SK-N-SH (cell line): Measurements from ENCODE around the gene MARF1. TPM values are rescaled to one million over a fixed set of nuclear protein-coding genes. Genes with fewer than 3 reads are reported as not detected.

ENCODE experiments used
- CTCF ChIA-PET: fragments of 300-600, 350-600 bp; formaldehyde crosslinking; extraction: SDS; loops from one replicate; lab custom pipeline; 2021; lab: Yijun Ruan, JAX
- POLR2A ChIA-PET: fragments of 350-600 bp; sonication (Branson Sonifier 250); formaldehyde crosslinking; extraction: SDS; loops from one replicate; lab custom pipeline; 2020; ENCODE audit warnings: antibody characterized with exemption, inconsistent platforms; lab: Yijun Ruan, JAX
- DNase-seq: peaks from one replicate; pipeline ENCODE4 v3.0.0; 2012
- H2AFZ ChIP-seq: fragments of 200-600 bp; sonication (generic); 2 replicates; pipeline ENCODE4 v1.8.1; 2016; ENCODE audit warnings: antibody characterized with exemption, mild to moderate bottlenecking, low read depth
- H3F3A ChIP-seq: fragments of 200-600 bp; sonication (generic); replicated peaks from 2 replicates; pipeline ENCODE3; 2016; ENCODE audit warnings: antibody characterized with exemption, mild to moderate bottlenecking; ENCODE audit not compliant: insufficient read depth
- H3K27ac ChIP-seq, 2 experiments: fragments of 200-500 bp in 1 of 2; fragments of 200-600 bp in 1 of 2; sonication (Bioruptor generic) in 1 of 2; sonication (generic), shearing (Covaris generic) in 1 of 2; 2 replicates each; pipeline versions ENCODE4 v1.5.1 to v1.6.1; 2014 to 2016; ENCODE audit warnings: low read depth in 2 of 2, inconsistent platforms in 1 of 2, low read length in 1 of 2, mild to moderate bottlenecking in 1 of 2, mixed read lengths in 1 of 2
- H3K27me3 ChIP-seq: fragments of 200-600 bp; sonication (generic), shearing (Covaris generic); 2 replicates; pipeline ENCODE4 v1.6.1; 2016; ENCODE audit warnings: mixed run types; ENCODE audit not compliant: insufficient read depth
- H3K36me3 ChIP-seq, 2 experiments: fragments of 200-500 bp in 1 of 2; fragments of 200-600 bp in 1 of 2; sonication (Bioruptor generic) in 1 of 2; sonication (generic) in 1 of 2; replicated peaks in 1 of 2; 2 replicates each; pipeline versions ENCODE3 to v1.5.1; 2014 to 2016; ENCODE audit warnings: low read length in 1 of 2, mild to moderate bottlenecking in 1 of 2; ENCODE audit not compliant: insufficient read depth in 2 of 2, control insufficient read depth in 1 of 2
- H3K4me1 ChIP-seq, 2 experiments: fragments of 200-500 bp in 1 of 2; fragments of 200-600 bp in 1 of 2; sonication (Bioruptor generic) in 1 of 2; sonication (generic), shearing (Covaris generic) in 1 of 2; 2 replicates each; pipeline versions ENCODE4 v1.5.1 to v1.6.1; 2014 to 2016; ENCODE audit warnings: low read depth in 1 of 2, low read length in 1 of 2, mixed run types in 1 of 2; ENCODE audit not compliant: insufficient read depth in 2 of 2, control insufficient read depth in 1 of 2
- H3K4me2 ChIP-seq: fragments of 200-600 bp; sonication (generic), shearing (Covaris generic); 2 replicates; pipeline ENCODE4 v1.6.1; 2017; ENCODE audit warnings: mixed run types
- H3K4me3 ChIP-seq, 2 experiments: fragments of 200-500 bp in 1 of 2; fragments of 200-600 bp in 1 of 2; sonication (Bioruptor generic) in 1 of 2; sonication (generic), shearing (Covaris generic) in 1 of 2; 2 replicates each; pipeline versions ENCODE4 v1.5.1 to v1.8.1; 2014 to 2016; ENCODE audit warnings: low read depth in 2 of 2, inconsistent platforms in 1 of 2, low read length in 1 of 2, mild to moderate bottlenecking in 1 of 2, mixed read lengths in 1 of 2, moderate library complexity in 1 of 2
- H3K79me2 ChIP-seq: fragments of 200-600 bp; sonication (generic); 2 replicates; pipeline ENCODE4 v1.8.1; 2017; ENCODE audit warnings: mild to moderate bottlenecking; ENCODE audit not compliant: insufficient read depth
- H3K9ac ChIP-seq: fragments of 200-600 bp; sonication (generic); 2 replicates; pipeline ENCODE4 v1.6.1; 2017; ENCODE audit warnings: mixed run types
- H3K9me2 ChIP-seq: fragments of 200-600 bp; sonication (generic); 2 replicates; pipeline ENCODE4 v1.6.1; 2017; ENCODE audit warnings: mixed run types
- H3K9me3 ChIP-seq: fragments of 200-600 bp; sonication (generic); 2 replicates; pipeline ENCODE4 v1.6.1; 2017; ENCODE audit warnings: mixed run types, mild to moderate bottlenecking, moderate library complexity
- H4K20me1 ChIP-seq: fragments of 200-600 bp; sonication (generic); 2 replicates; pipeline ENCODE4 v1.6.1; 2017; ENCODE audit warnings: mild to moderate bottlenecking, mixed run types; ENCODE audit not compliant: insufficient read depth
- CHD2 ChIP-seq: fragments of 150-350 bp; IDR thresholded peaks from 2 replicates; pipeline ENCODE4 v1.6.1; 2018; ENCODE audit warnings: low read length; ENCODE audit not compliant: partially characterized antibody
- CTCF ChIP-seq: fragments of 200-600 bp; sonication (generic); IDR thresholded peaks from 2 replicates; pipeline ENCODE4 v1.6.1; 2017; ENCODE audit warnings: antibody characterized with exemption, mild to moderate bottlenecking, moderate library complexity
- ELF1 ChIP-seq: IDR thresholded peaks from 2 replicates; pipeline ENCODE4 v1.4.0; 2012
- EP300 ChIP-seq, 2 experiments: IDR thresholded peaks; 2 replicates each; pipeline versions ENCODE4 v1.4.0 to v1.6.1; 2012; ENCODE audit warnings: borderline replicate concordance in 1 of 2, low read depth in 1 of 2, low read length in 1 of 2
- FOSL2 ChIP-seq: IDR thresholded peaks from 2 replicates; pipeline ENCODE4 v1.4.0; 2012; ENCODE audit warnings: low read depth, mild to moderate bottlenecking, moderate library complexity, borderline replicate concordance
- FOXJ3 ChIP-seq: sonication (generic); formaldehyde crosslinking; IDR thresholded peaks from 2 replicates; pipeline ENCODE4 v1.5.1; 2020; ENCODE audit warnings: mild to moderate bottlenecking, missing genetic modification reagents
- FOXM1 ChIP-seq: IDR thresholded peaks from 2 replicates; pipeline ENCODE4 v1.4.0; 2012; ENCODE audit warnings: low read depth, mild to moderate bottlenecking
- GABPA ChIP-seq: IDR thresholded peaks from 2 replicates; pipeline ENCODE4 v1.4.0; 2012; ENCODE audit warnings: low read depth, mild to moderate bottlenecking
- GATA2 ChIP-seq: sonication (generic); formaldehyde crosslinking; IDR thresholded peaks from 2 replicates; pipeline ENCODE4 v1.5.0; 2020; ENCODE audit warnings: mild to moderate bottlenecking, missing genetic modification reagents
- IRF3 ChIP-seq: fragments of 150-350 bp; IDR thresholded peaks from 2 replicates; pipeline ENCODE4 v1.6.1; 2016; ENCODE audit warnings: mild to moderate bottlenecking, low read depth, low read length
- JUND ChIP-seq: IDR thresholded peaks from 2 replicates; pipeline ENCODE4 v1.4.0; 2012
- MAX ChIP-seq: IDR thresholded peaks from 2 replicates; pipeline ENCODE4 v1.4.0; 2012; ENCODE audit warnings: low read depth
- MEF2A ChIP-seq: IDR thresholded peaks from 2 replicates; pipeline ENCODE4 v1.4.0; 2012; ENCODE audit warnings: low read depth, borderline replicate concordance
- NRF1 ChIP-seq: IDR thresholded peaks from 2 replicates; pipeline ENCODE4 v1.6.1; 2012; ENCODE audit warnings: low read depth, mild to moderate bottlenecking, low read length
- POLR2AphosphoS5 ChIP-seq: IDR thresholded peaks from 2 replicates; pipeline ENCODE4 v1.6.1; 2012; ENCODE audit warnings: low read depth, low read length
- RCOR1 ChIP-seq: fragments of 150-350 bp; IDR thresholded peaks from 2 replicates; pipeline ENCODE4 v1.6.1; 2017; ENCODE audit warnings: antibody characterized with exemption, low read length
- REST ChIP-seq: IDR thresholded peaks from 2 replicates; pipeline ENCODE4 v1.6.1; 2012; ENCODE audit warnings: mild to moderate bottlenecking, low read depth, low read length, moderate library complexity
- RFX5 ChIP-seq: IDR thresholded peaks from 2 replicates; pipeline ENCODE4 v1.6.1; 2012; ENCODE audit warnings: mild to moderate bottlenecking, improper control_type of control experiment, low read length
- RXRA ChIP-seq: IDR thresholded peaks from 2 replicates; pipeline ENCODE4 v1.4.0; 2012; ENCODE audit warnings: low read depth, mild to moderate bottlenecking, borderline replicate concordance
- SMC3 ChIP-seq: IDR thresholded peaks from 2 replicates; pipeline ENCODE4 v1.6.1; 2012; ENCODE audit warnings: low read depth, low read length, improper control_type of control experiment
- TAF1 ChIP-seq: IDR thresholded peaks from 2 replicates; pipeline ENCODE4 v1.6.1; 2012; ENCODE audit warnings: low read depth, mild to moderate bottlenecking, low read length, moderate library complexity, borderline replicate concordance
- TCF12 ChIP-seq: IDR thresholded peaks from 2 replicates; pipeline ENCODE4 v1.4.0; 2012
- USF1 ChIP-seq: IDR thresholded peaks from 2 replicates; pipeline ENCODE4 v1.4.0; 2012; ENCODE audit warnings: low read depth, borderline replicate concordance
- YY1 ChIP-seq: IDR thresholded peaks from 2 replicates; pipeline ENCODE4 v1.4.0; 2012; ENCODE audit warnings: low read depth, mild to moderate bottlenecking
- ZBTB33 ChIP-seq: IDR thresholded peaks from 2 replicates; pipeline ENCODE4 v1.4.0; 2012; ENCODE audit warnings: low read depth, borderline replicate concordance
- WGBS: methylation state at CpG from one replicate; pipeline ENCODE4 v1.1.6; 2017; ENCODE audit warnings: low lambda C conversion rate; 5-methylcytosine and 5-hydroxymethylcytosine counted together
- polyA plus RNA-seq, 3 experiments: library from polyadenylated mRNA; depleted of rRNA; stranded (reverse); fragments of >200 nt; gene quantifications; 2 replicates each; pipeline ENCODE4 v1.2.3, GENCODE V29; 2012

The MARF1 gene
- polyA plus RNA-seq, 1 of the 3 experiments (the other 2 are of a cell fraction) = 10.3 TPM

GRCh38 chr16:15650019-15650697 lies 7.2 kb upstream of the MARF1 start, which contains the start of gene NDE1:
Gene NDE1, plus strand, starts transcription at chr16:15650245. Its CDS starts 14,534 bp downstream, at chr16:15664779.
- peak within 1 kb of the TSS; percentile 94 for H3K9ac ChIP-seq
- H3K9me3 ChIP-seq = no peaks in the 10 kb centered on the region
- H3K4me1 ChIP-seq = peaks cover 2 to 4% of the 10 kb centered on the region in 2 experiments; a peak in 2 of 4 replicates
- H3K4me2 ChIP-seq = peak within 1 kb of the TSS; percentile 98
- H3F3A ChIP-seq = peaks cover 15% of the 10 kb centered on the region
- peaks cover 50% of the 10 kb centered on the region for H3K79me2 ChIP-seq
- CTCF ChIA-PET = interaction anchor here (1.6 kb wide), 1 partner anchor 32 kb away, joined by 4 read pairs; no protein-coding TSS in a partner anchor
- POLR2A ChIA-PET = no interaction called here
- 3% methylated on average over 13 of the region's 71 CpGs for whole genome bisulfite sequencing
- peak within 1 kb of the TSS; percentile 76 to 98 for H3K4me3 ChIP-seq
- no peaks in the 10 kb centered on the region for H3K36me3 ChIP-seq
- H3K27ac ChIP-seq = peak within 1 kb of the TSS; percentile 67 to 76
- H2AFZ ChIP-seq = peak within 1 kb of the TSS; percentile 96
- no peaks in the 10 kb centered on the region for H3K9me2 ChIP-seq
- DNase-seq = peak; percentile 98
- peaks cover 14% of the 10 kb centered on the region; the same call in 1 of the 2 replicates for H4K20me1 ChIP-seq
- H3K27me3 ChIP-seq = no peaks in the 10 kb centered on the region
- TF ChIP-seq RCOR1 (no peak), EP300 (IDR thresholded peaks at IDR 0.05; ENCODE audit: borderline replicate concordance in 1 of 2, low read depth in 1 of 2, low read length in 1 of 2) (peak in 1 of 2 experiments; percentile 10; a peak in 1 of 4 replicates), FOXJ3 (CRISPR knock-in tag) (no peak), MEF2A (no peak), MAX (peak; percentile 91), IRF3 (no peak), REST (no peak), TAF1 (no peak), ELF1 (no peak), RXRA (no peak), TCF12 (no peak), SMC3 (no peak), GABPA (no peak), GATA2 (CRISPR knock-in tag) (no peak), FOXM1 (peak; percentile 99), YY1 (no peak), POLR2AphosphoS5 (peak; percentile 17; the same call in 1 of the 2 replicates), CHD2 (peak; percentile 35), NRF1 (no peak), FOSL2 (no peak), RFX5 (peak; percentile 61), ZBTB33 (no peak), CTCF (no peak), USF1 (no peak), JUND (no peak)
